Measurements from ENCODE around the gene STRA8.

STRA8 gene

GRCh38 chr7:135299235-135299634 lies 65.6 kb downstream of the STRA8 start:
- Histone ChIP-seq H3K4me3 (ENCODE audit: low read depth in 1 of 2, low read length in 2 of 2) (no peak overlapping the region), H3K9me3 (ENCODE audit: control insufficient read depth in 1 of 2, low read length in 2 of 2) (no peaks in the 10 kb centered on the region), H3K36me3 (ENCODE audit: control insufficient read depth in 1 of 2, insufficient read depth in 2 of 2, low read length in 2 of 2) (no peaks in the 10 kb centered on the region), H3K27ac (ENCODE audit: low read length) (no peak overlapping the region), H3K27me3 (ENCODE audit: low read depth, low read length) (no peaks in the 10 kb centered on the region), H3K4me1 (ENCODE audit: control insufficient read depth in 1 of 2, insufficient read depth in 2 of 2, low read length in 2 of 2) (no peaks in the 10 kb centered on the region)

DNA sequence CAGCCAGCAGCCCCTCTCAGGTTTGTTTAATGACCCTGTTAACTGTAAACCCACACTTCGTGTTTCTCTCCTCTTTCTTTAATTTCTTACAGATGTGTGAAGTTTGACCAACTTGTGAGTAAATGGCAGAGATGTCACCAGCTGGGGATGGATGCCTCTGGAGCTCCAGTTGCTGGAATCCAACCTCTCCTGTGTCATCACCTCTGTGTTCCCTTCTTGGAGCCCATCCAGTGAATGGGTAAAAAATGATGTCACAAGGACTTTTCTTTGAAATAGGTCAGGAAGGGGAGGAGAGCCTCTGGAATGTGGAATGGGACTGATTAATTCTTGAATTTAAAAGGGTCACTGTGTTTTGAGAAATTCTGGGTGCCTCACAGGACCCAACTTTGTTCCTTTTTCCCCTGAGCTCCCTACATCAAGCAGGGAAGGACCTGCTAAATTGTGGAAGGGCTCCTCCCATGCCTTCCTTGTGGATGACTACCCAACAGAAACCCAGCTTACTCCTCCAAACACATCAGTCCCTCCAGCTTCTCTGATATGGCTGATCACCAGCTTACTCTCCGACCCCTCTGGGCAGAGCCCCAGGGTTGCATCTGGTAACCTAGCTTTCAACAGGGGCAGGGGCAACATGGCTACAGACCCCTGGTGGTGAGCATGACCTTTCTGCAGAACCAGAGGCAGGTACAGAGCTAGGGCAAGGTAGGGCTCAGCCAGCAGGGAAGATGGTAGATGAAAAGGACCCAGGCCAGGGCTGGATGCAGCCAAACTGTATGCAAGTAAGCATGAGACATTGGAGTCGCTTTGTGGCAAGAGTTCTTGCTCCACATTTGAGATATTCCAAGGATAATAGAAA lies 67.5 kb downstream of the STRA8 start:
- Histone ChIP-seq H3K4me1 (ENCODE audit: control insufficient read depth in 1 of 2, insufficient read depth in 2 of 2, low read length in 2 of 2) (no peaks in the 10 kb centered on the region), H3K36me3 (ENCODE audit: control insufficient read depth in 1 of 2, insufficient read depth in 2 of 2, low read length in 2 of 2) (no peaks in the 10 kb centered on the region), H3K9me3 (ENCODE audit: control insufficient read depth in 1 of 2, low read length in 2 of 2) (no peaks in the 10 kb centered on the region), H3K27ac (ENCODE audit: low read length) (no peak overlapping the region), H3K27me3 (ENCODE audit: low read depth, low read length) (no peaks in the 10 kb centered on the region), H3K4me3 (ENCODE audit: low read depth in 1 of 2, low read length in 2 of 2) (no peak overlapping the region)
